H1 (cell line): ENCODE measurements around the gene CDC14B. TPM values are rescaled to one million over a fixed set of nuclear protein-coding genes. Genes with fewer than 3 reads are reported as not detected.

ENCODE experiments used
- CTCF ChIA-PET: fragments of 300-600 bp; sonication (Branson Sonifier 250); formaldehyde crosslinking; loops from one replicate; lab custom pipeline; 2021; ENCODE audit not compliant: partially characterized antibody; lab: Charles Lee
- POLR2A ChIA-PET: fragments of 300-600 bp; sonication (Branson Sonifier 250); formaldehyde crosslinking; loops from one replicate; lab custom pipeline; 2021; ENCODE audit warnings: inconsistent platforms; ENCODE audit not compliant: partially characterized antibody; lab: Charles Lee
- DNase-seq, 2 experiments: peaks; one replicate each; pipeline versions ENCODE4 v3.0.0 to v3.0.0-alpha.2; 2010 to 2022; ENCODE audit warnings: low spot score in 2 of 2, low read depth in 1 of 2, mixed read lengths in 1 of 2
- FAIRE-seq: peaks from 2 replicates; lab custom pipeline; 2011; peaks lifted over from hg19 to GRCh38; lab: Jason Lieb, UNC
- H2AFZ ChIP-seq: 2 replicates; pipeline ENCODE4 v1.8.1; 2012; ENCODE audit warnings: low read length, inconsistent platforms
- H2AK5ac ChIP-seq: 2 replicates; pipeline ENCODE4 v1.6.1; 2013; ENCODE audit warnings: low read depth, low read length
- H2BK120ac ChIP-seq: replicated peaks from 2 replicates; pipeline ENCODE3; 2013; ENCODE audit warnings: low read depth, low read length, inconsistent platforms
- H2BK12ac ChIP-seq: 2 replicates; pipeline ENCODE4 v1.6.1; 2013; ENCODE audit warnings: low read depth, low read length
- H2BK15ac ChIP-seq: 2 replicates; pipeline ENCODE4 v1.6.1; 2013; ENCODE audit warnings: low read length
- H2BK20ac ChIP-seq: 2 replicates; pipeline ENCODE4 v1.6.1; 2013; ENCODE audit warnings: low read length
- H2BK5ac ChIP-seq: 2 replicates; pipeline ENCODE4 v1.6.1; 2013; ENCODE audit warnings: low read depth, low read length
- H3K14ac ChIP-seq: 2 replicates; pipeline ENCODE4 v1.6.1; 2013; ENCODE audit warnings: inconsistent platforms; ENCODE audit not compliant: insufficient read length
- H3K18ac ChIP-seq: 2 replicates; pipeline ENCODE4 v1.6.1; 2013; ENCODE audit warnings: low read length; ENCODE audit errors: extremely low read depth
- H3K23ac ChIP-seq: 2 replicates; pipeline ENCODE4 v1.6.1; 2013; ENCODE audit warnings: inconsistent platforms; ENCODE audit not compliant: insufficient read length
- H3K23me2 ChIP-seq: 2 replicates; pipeline ENCODE4 v1.6.1; 2013; ENCODE audit warnings: low read depth, low read length
- H3K27ac ChIP-seq: 2 replicates; pipeline ENCODE4 v1.6.1; 2011; ENCODE audit warnings: low read depth, low read length, inconsistent platforms
- H3K27me3 ChIP-seq, 4 experiments: replicated peaks in 1 of 4; 1 replicate in 1 of 4; 2 replicates in 3 of 4; pipeline versions ENCODE4 v1.6.1 to v1.8.1; 2011 to 2013; ENCODE audit warnings: low read length in 3 of 4, mild to moderate bottlenecking in 3 of 4, inconsistent platforms in 2 of 4, mixed read lengths in 2 of 4, moderate library complexity in 1 of 4; ENCODE audit not compliant: control insufficient read depth in 3 of 4, insufficient read depth in 3 of 4; ENCODE audit errors: extremely low read depth in 1 of 4
- H3K36me3 ChIP-seq, 4 experiments: 2 replicates each; pipeline versions ENCODE4 v1.6.1 to v1.8.1; 2011 to 2013; ENCODE audit warnings: mild to moderate bottlenecking in 4 of 4, low read length in 3 of 4, moderate library complexity in 2 of 4, control low read depth in 1 of 4, inconsistent platforms in 1 of 4; ENCODE audit not compliant: insufficient read depth in 4 of 4, control insufficient read depth in 2 of 4
- H3K4ac ChIP-seq: replicated peaks from 2 replicates; pipeline ENCODE3; 2013; ENCODE audit warnings: low read length, low read depth, mixed read lengths, inconsistent platforms; ENCODE audit not compliant: insufficient read length
- H3K4me1 ChIP-seq, 4 experiments: replicated peaks in 1 of 4; 1 replicate in 1 of 4; 2 replicates in 3 of 4; pipeline versions ENCODE4 v1.6.1 to v1.8.1; 2011 to 2013; ENCODE audit warnings: low read length in 3 of 4, inconsistent platforms in 2 of 4, mixed read lengths in 1 of 4; ENCODE audit not compliant: insufficient read depth in 4 of 4, control insufficient read depth in 3 of 4
- H3K4me2 ChIP-seq, 2 experiments: 2 replicates each; pipeline versions ENCODE4 v1.6.1 to v1.8.1; 2011 to 2013; ENCODE audit warnings: low read depth in 2 of 2, low read length in 2 of 2, control low read depth in 1 of 2, inconsistent platforms in 1 of 2, mild to moderate bottlenecking in 1 of 2; ENCODE audit not compliant: insufficient read depth in 1 of 2
- H3K4me3 ChIP-seq, 4 experiments: fragments of 200-600, 300-600 bp in 1 of 4; sonication (generic), shearing (Covaris generic), sonication (Bioruptor Twin) in 1 of 4; 2 replicates each; pipeline versions ENCODE4 v1.5.1 to v1.8.1; 2011 to 2016; ENCODE audit warnings: low read length in 4 of 4, low read depth in 3 of 4, control low read depth in 2 of 4, inconsistent platforms in 2 of 4, mild to moderate bottlenecking in 2 of 4, mixed read lengths in 1 of 4, moderate library complexity in 1 of 4; ENCODE audit not compliant: insufficient read depth in 2 of 4; ENCODE audit errors: extremely low read depth in 1 of 4
- H3K56ac ChIP-seq: replicated peaks from 2 replicates; pipeline ENCODE3; 2013; ENCODE audit warnings: low read depth, mild to moderate bottlenecking, mixed read lengths, low read length, inconsistent platforms; ENCODE audit not compliant: insufficient read length
- H3K79me1 ChIP-seq: 2 replicates; pipeline ENCODE4 v1.6.1; 2013; ENCODE audit warnings: low read depth, low read length, control low read depth
- H3K79me2 ChIP-seq, 2 experiments: 2 replicates each; pipeline versions ENCODE4 v1.6.1 to v1.8.1; 2012 to 2013; ENCODE audit warnings: low read length in 2 of 2, mild to moderate bottlenecking in 2 of 2, inconsistent platforms in 1 of 2; ENCODE audit not compliant: insufficient read depth in 2 of 2, control insufficient read depth in 1 of 2
- H3K9ac ChIP-seq, 4 experiments: replicated peaks in 1 of 4; 1 replicate in 1 of 4; 2 replicates in 3 of 4; pipeline versions ENCODE4 v1.6.1 to v1.8.1; 2011 to 2013; ENCODE audit warnings: low read depth in 3 of 4, low read length in 3 of 4, control low read depth in 2 of 4, mild to moderate bottlenecking in 2 of 4, moderate library complexity in 2 of 4, inconsistent platforms in 1 of 4; ENCODE audit errors: extremely low read depth in 1 of 4
- H3K9me3 ChIP-seq, 2 experiments: 2 replicates each; pipeline versions ENCODE4 v1.6.1 to v1.8.1; 2012 to 2013; ENCODE audit warnings: mild to moderate bottlenecking in 2 of 2, moderate library complexity in 2 of 2, control low read depth in 1 of 2, inconsistent platforms in 1 of 2, low read depth in 1 of 2, low read length in 1 of 2, mixed read lengths in 1 of 2; ENCODE audit not compliant: insufficient read depth in 2 of 2
- H4K20me1 ChIP-seq, 2 experiments: replicated peaks in 1 of 2; 2 replicates each; pipeline versions ENCODE3 to v1.8.1; 2011 to 2013; ENCODE audit warnings: inconsistent platforms in 2 of 2, low read length in 2 of 2, mild to moderate bottlenecking in 1 of 2; ENCODE audit not compliant: insufficient read depth in 2 of 2, control insufficient read depth in 1 of 2
- H4K5ac ChIP-seq: 2 replicates; pipeline ENCODE4 v1.6.1; 2013; ENCODE audit warnings: low read length, low read depth, mixed read lengths, inconsistent platforms; ENCODE audit not compliant: insufficient read length
- H4K8ac ChIP-seq: 2 replicates; pipeline ENCODE4 v1.8.0; 2013; ENCODE audit warnings: mild to moderate bottlenecking, moderate library complexity, low read length, inconsistent platforms; ENCODE audit not compliant: insufficient read depth; ENCODE audit errors: extremely low read depth
- H4K91ac ChIP-seq: replicated peaks from 2 replicates; pipeline ENCODE3; 2013; ENCODE audit warnings: low read length, mixed read lengths, inconsistent platforms; ENCODE audit not compliant: insufficient read length
- CBX5 ChIP-seq: fragments of 300-800, 300-1000 bp; sonication (generic); IDR thresholded peaks from 2 replicates; pipeline ENCODE4 v1.7.1; 2016; ENCODE audit warnings: antibody characterized with exemption, low read length, low read depth
- CHD2 ChIP-seq: IDR thresholded peaks from 2 replicates; pipeline ENCODE4 v1.6.1; 2012; ENCODE audit warnings: low read length, improper control_type of control experiment
- EGR1 ChIP-seq: IDR thresholded peaks from 2 replicates; pipeline ENCODE4 v1.6.1; 2011; ENCODE audit warnings: low read depth, low read length, borderline replicate concordance
- EZH2 ChIP-seq: fragments of 200-600 bp; sonication (generic); IDR thresholded peaks from 2 replicates; pipeline ENCODE4 v1.7.1; 2012; ENCODE audit warnings: low read depth, mild to moderate bottlenecking, moderate library complexity, low read length, inconsistent platforms; ENCODE audit not compliant: severe bottlenecking
- FOSL1 ChIP-seq: IDR thresholded peaks from 2 replicates; pipeline ENCODE4 v1.6.1; 2011; ENCODE audit warnings: mild to moderate bottlenecking, low read depth, low read length, moderate library complexity; ENCODE audit not compliant: insufficient read depth
- KDM1A ChIP-seq: fragments of 200-600, 300-600 bp; sonication (generic); IDR thresholded peaks from 2 replicates; pipeline ENCODE4 v1.7.1; 2016; ENCODE audit warnings: mild to moderate bottlenecking, low read length, borderline replicate concordance
- KDM5A ChIP-seq: fragments of 200-600 bp; IDR thresholded peaks from 2 replicates; pipeline ENCODE4 v1.7.1; 2012; ENCODE audit warnings: mild to moderate bottlenecking, low read length, inconsistent platforms, mixed read lengths
- NANOG ChIP-seq: IDR thresholded peaks from 2 replicates; pipeline ENCODE4 v1.6.1; 2011; ENCODE audit warnings: low read length, low read depth, mild to moderate bottlenecking, inconsistent platforms; ENCODE audit not compliant: insufficient read depth, poor library complexity, severe bottlenecking
- POU5F1 ChIP-seq: IDR thresholded peaks from 2 replicates; pipeline ENCODE4 v1.6.1; 2011; ENCODE audit warnings: low read depth, mild to moderate bottlenecking, low read length, moderate library complexity
- RNF2 ChIP-seq: fragments of 200-900, 300-1000 bp; sonication (generic); IDR thresholded peaks from 2 replicates; pipeline ENCODE4 v1.7.1; 2016; ENCODE audit warnings: borderline replicate concordance, low read depth, mild to moderate bottlenecking, antibody characterized with exemption, low read length; ENCODE audit not compliant: poor library complexity, severe bottlenecking; ENCODE audit errors: missing control alignments
- RXRA ChIP-seq: IDR thresholded peaks from 2 replicates; pipeline ENCODE4 v1.6.1; 2011; ENCODE audit warnings: low read depth, mild to moderate bottlenecking, low read length, moderate library complexity; ENCODE audit not compliant: insufficient read depth
- SP1 ChIP-seq: IDR thresholded peaks from 2 replicates; pipeline ENCODE4 v1.6.1; 2011; ENCODE audit warnings: low read depth, low read length
- SUZ12 ChIP-seq: fragments of 200-600 bp; sonication (generic); IDR thresholded peaks from 2 replicates; pipeline ENCODE4 v1.6.1; 2012; ENCODE audit warnings: mild to moderate bottlenecking, inconsistent platforms, low read length, moderate library complexity, mixed read lengths
- TBP ChIP-seq: IDR thresholded peaks from 2 replicates; pipeline ENCODE4 v1.6.1; 2011; ENCODE audit warnings: low read depth, low read length, improper control_type of control experiment
- TCF12 ChIP-seq: IDR thresholded peaks from 2 replicates; pipeline ENCODE4 v1.6.1; 2011; ENCODE audit warnings: low read depth, mild to moderate bottlenecking, low read length
- ZNF274 ChIP-seq: IDR thresholded peaks from 2 replicates; pipeline ENCODE4 v1.7.0; 2012; ENCODE audit warnings: low read length, borderline replicate concordance; ENCODE audit errors: extremely low read depth
- polyA plus RNA-seq, 7 experiments: library from polyadenylated mRNA; depleted of rRNA in 3 of 7; stranded (reverse) in 5 of 7; unstranded in 2 of 7; fragments of >200 nt in 5 of 7; fragments of 200-250 nt in 2 of 7; gene quantifications; 1 replicate in 5 of 7; 2 replicates in 1 of 7; 4 replicates in 1 of 7; pipeline versions ENCODE4 v1.2.1 to v1.2.3, GENCODE V29; 2011 to 2013; ENCODE audit warnings: missing spikeins in 2 of 7, mixed read lengths in 2 of 7
- total RNA-seq: library from RNA; stranded (reverse); fragmentation: NEBNext Ultra II Directional; extraction: Animal tissue kit (Norgen Biotek cat#: 25700); gene quantifications from 2 replicates; pipeline ENCODE4 v1.2.1, GENCODE V29; 2021

CDC14B gene
- total and polyA plus RNA-seq, 2 of the 8 experiments (the other 6 are each of a cell fraction or from before 2014, with no cell fraction given): 17.2 to 44.6 TPM

DNA sequence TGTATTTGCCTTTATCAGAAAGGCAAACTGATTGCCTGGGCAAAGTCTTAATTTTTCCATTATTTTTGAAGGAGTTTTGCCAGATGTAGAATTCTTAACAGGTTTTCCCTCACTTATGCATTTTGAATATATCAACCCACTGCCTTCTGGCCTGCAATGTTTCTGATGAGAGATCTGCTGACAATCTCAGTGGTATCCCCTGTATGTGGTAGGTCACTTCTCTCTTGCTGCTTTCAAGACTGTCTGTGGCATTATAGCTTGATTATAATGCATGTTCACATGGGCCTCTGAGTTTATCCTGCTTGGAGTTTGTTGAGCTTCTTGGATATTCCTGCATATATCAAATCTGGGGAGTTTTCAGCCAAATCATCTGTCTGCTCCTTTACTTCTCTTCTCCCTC, 87.5 kb downstream of the CDC14B start:
- no peak overlapping the region for H2BK5ac ChIP-seq
- FAIRE-seq: no peak

More for the DNA sequence above, 87.5 kb downstream of the CDC14B start:
- H2AFZ ChIP-seq: no peak overlapping the region
- H4K91ac ChIP-seq: no peak overlapping the region
- POLR2A ChIA-PET: no interaction called here
- H2BK120ac ChIP-seq: no peak overlapping the region
- H3K9me3 ChIP-seq: no peaks in the 10 kb centered on the region
- DNase-seq: no peak
- H3K36me3 ChIP-seq: peaks cover 0 to 4% (median 0%) of the 10 kb centered on the region in 4 experiments; a peak in 1 of 8 replicates
- no peaks in the 10 kb centered on the region for H3K27me3 ChIP-seq
- no peaks in the 10 kb centered on the region for H3K79me1 ChIP-seq
- H3K23ac ChIP-seq: no peak overlapping the region
- H2BK15ac ChIP-seq: no peak overlapping the region
- H4K5ac ChIP-seq: no peak overlapping the region
- no peak overlapping the region for H2BK20ac ChIP-seq
- H4K20me1 ChIP-seq: no peaks in the 10 kb centered on the region
- no peak overlapping the region for H3K18ac ChIP-seq
- no peak overlapping the region for H4K8ac ChIP-seq
- H3K14ac ChIP-seq: no peak overlapping the region
- H3K4me3 ChIP-seq: no peak overlapping the region
- H3K9ac ChIP-seq: no peak overlapping the region
- H3K79me2 ChIP-seq: no peaks in the 10 kb centered on the region
- CTCF ChIA-PET: interaction anchor here (0.7 kb wide), 1 partner anchor 55 kb away, joined by 3 read pairs; no protein-coding TSS in a partner anchor
- H3K56ac ChIP-seq: no peak overlapping the region
- H3K23me2 ChIP-seq: no peaks in the 10 kb centered on the region
- H2BK12ac ChIP-seq: no peak overlapping the region
- H3K4me2 ChIP-seq: no peak overlapping the region
- no peaks in the 10 kb centered on the region for H3K4me1 ChIP-seq
- H3K27ac ChIP-seq: no peak overlapping the region
- H2AK5ac ChIP-seq: no peak overlapping the region
- H3K4ac ChIP-seq: no peak overlapping the region
- TF ChIP-seq POU5F1 (no peak), EZH2 (no peak), EGR1 (no peak), TCF12 (no peak), FOSL1 (no peak), CBX5 (no peak), KDM5A (no peak), RNF2 (no peak), ZNF274 (no peak), TBP (no peak), KDM1A (no peak), NANOG (no peak), SP1 (no peak), SUZ12 (no peak), CHD2 (no peak), RXRA (no peak)
